ENCODE measurements around the gene SMARCA1.

SMARCA1 gene

DNA sequence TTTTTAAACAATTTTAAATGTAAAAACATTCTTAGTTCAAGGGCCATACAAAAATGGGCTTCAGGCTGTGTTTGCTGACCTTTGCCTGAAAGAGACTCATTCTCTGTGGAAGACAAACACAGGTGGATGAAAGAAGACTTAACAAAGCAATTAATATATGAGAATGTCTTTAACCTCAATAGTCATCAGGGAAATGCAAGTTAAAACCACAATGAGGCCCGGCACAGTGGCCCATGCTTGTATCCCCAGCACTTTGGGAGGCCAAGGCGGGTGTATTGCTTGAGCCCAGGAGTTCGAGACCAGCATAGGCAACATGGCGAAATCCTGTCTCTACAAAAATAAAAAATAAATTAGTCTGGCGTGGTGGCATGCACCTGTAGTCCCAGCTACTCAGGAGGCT, 7.1 kb upstream of the SMARCA1 start:
- no peak for DNase-seq

DNA sequence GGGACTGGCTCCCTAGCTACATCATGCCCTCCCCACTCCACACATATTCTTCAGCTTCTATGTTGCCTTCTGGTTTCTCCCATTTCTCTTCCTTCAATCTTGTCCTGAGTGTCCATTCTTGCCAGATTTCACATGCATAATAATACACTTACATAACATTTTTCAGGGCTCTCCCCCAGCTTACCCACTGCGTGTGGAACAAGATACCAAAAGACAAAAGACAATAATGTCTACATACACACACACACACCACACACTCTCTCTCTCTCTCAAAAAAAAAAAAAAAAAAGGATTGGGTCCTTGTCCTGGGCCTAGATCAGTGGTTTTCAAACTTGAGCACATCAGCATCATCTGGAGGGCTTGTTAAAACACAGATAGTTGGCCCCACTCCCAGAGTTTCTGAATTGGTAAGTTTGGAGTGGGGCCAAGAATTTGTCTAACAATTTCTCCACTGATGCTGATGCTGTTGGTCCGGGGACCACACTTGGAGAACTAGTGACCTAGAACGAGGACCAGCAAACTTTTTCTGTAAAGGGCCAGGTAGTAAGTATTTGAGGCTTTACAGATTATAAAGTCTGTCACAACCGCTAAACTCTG, 6.5 kb upstream of the SMARCA1 start:
- DNase-seq: no peak

DNA sequence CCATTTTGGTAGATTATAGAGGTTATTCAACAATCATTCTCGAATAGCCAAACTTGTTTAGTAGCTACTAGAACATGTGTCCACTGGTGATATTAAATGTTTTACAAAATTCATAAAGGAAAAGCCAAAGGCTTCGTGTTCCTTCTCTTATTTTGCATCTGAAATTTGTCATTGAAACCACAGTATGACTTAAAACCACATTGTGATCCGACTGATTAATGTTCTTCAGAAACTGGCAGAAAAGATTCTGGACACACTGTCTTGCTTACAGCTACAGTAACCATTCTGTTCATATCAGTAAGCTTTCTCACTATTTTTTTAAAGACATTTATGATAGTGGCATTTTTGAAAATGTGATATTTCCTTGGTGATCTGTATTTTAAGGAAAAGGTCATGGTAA, 2.6 kb upstream of the SMARCA1 start:
- no peak for DNase-seq

DNA sequence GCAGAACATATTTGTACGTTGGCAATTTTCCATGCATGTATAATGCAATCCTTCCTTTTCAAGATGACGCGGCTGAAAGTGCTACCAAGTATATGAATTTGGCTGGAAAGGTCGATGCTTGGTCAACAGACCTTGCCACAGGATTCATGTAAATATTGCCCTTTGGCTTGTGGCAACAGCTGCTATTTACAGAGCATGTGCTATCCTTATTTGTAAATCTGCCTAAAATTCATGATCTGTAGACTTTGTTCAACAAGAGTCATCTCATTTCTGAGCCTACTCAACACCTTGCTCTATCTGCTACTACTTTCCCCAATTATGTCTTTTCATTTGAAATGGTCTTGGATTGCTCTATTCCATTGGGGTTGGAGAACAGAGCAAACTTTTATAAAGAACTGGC, 1.9 kb upstream of the SMARCA1 start:
- DNase-seq: peak; percentile 72

DNA sequence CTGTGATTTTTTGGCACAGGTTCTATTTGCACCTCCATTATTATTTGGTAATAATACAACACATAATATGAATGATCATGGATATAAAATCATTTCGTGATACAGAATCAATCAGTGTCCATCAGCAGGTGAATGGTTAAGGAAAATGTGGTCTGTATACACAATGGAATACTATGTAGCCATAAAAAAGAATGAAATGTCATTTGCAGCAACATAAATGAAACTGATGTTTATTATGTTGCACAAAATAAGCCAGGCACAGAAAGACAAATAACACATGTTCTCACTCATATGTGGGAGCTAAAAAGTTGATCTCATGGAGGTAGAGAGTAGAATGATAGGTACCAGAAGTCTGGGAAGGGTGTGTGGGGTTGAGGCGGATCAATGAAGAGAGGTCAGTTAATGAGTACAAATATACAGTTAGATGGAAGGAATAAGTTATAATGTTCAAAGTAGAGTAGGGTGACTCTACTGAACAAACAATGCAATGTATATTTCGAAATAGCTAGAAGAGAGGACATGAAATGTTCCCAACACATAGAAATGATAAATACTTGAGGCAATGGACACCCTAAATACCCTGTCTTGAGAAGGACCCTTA, 1.1 kb upstream of the SMARCA1 start:
- no peak for DNase-seq

DNA sequence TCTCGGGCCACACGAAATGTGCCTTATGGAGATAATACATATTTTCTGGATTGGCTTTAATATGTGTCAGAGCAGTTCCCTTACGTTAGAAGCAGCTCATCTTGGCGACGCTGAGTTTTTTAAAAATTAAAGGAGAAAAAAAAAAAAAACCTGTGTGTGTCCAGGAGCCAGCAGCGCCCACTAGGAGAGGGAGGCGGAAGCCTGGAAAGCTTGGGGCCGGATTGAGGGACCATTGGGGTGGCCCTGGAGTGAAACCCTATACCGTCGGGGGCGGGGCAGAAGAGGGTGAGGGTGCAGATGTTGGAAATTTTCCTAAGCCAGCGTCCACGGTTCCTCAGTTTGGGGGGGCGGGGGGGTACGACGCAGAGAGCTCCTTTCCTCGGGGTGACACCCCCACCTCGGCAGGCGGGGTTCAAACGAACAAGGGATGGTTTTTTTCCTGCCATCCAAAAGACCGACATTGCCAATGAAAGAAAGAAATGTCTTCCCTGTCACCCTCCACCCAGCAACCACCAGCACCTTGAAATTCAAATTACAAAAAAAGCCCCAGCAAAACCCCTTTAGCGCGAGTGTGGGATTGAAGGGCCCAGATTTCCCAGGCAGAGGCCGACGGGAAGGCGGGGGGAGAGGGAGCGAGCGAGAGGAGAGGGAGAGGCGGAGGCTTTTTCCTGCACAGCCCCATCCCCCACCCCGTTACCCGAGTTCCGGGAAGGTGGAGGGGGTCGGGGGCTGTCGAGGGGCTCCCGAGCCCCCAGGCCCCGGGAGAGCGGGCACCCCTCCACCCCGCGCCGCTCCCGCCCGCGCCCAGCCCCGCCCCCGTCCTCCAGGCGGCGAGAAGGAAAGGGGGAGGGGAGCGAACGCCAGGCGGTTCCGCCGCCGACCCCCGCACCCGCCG, 859 bp downstream of the SMARCA1 start:
- peak; percentile 73 for DNase-seq

DNA sequence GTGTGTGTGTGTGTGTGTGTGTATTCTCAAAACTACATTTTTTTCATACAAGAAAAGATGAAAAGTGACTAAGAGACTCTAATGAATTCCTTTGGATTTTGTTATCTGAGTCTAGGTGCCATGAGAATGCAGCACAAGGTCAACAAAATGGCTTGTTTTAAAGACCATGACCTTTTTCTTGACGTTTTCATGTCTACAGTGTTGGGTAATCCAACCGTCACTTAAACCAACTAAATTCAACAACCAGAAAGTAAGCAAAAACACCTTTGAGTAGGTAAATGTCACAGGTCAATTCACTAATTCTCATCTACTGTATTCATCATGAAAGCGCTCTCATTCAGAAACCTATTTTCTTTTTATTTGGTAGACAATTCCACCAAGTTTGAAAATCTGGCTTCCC, 3.1 kb downstream of the SMARCA1 start:
- no peak for DNase-seq

DNA sequence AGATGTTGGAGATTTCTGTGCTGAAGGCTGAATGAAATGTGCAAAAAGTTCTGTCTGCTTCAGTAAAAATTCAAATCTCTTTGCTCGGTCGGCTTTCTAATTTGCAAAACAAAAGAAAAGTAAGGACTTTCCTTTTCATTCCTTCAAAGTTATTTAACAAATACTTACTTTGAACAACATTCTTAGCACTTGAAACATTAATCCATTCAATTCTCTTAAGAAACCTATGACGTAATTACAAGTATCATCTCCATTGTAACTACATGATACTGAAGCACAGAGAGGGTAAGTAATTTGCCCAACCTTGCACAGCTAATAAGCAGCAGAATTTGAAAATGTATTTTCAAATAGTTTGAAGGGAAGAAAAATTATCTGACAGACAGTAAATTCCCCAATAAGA, 6.9 kb downstream of the SMARCA1 start:
- no peak for DNase-seq

DNA sequence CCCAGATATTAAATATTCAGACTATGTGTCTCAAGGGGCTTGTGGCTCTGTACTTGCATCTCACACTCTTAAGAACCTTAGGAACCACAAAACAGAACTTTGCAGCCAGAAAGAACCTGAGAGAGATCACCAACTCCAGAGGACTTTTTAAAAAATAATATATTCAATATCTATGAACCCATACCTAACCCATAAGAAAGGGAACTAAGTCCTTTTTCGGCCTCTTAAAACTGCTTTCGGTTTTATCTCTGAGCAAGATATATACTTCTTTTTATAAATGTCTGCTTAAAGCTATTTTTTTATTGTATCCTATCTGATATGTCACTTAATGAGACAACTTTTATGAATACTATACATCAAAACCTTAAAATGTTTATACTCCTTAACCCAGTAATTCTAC, 10.9 kb downstream of the SMARCA1 start:
- no peak for DNase-seq

DNA sequence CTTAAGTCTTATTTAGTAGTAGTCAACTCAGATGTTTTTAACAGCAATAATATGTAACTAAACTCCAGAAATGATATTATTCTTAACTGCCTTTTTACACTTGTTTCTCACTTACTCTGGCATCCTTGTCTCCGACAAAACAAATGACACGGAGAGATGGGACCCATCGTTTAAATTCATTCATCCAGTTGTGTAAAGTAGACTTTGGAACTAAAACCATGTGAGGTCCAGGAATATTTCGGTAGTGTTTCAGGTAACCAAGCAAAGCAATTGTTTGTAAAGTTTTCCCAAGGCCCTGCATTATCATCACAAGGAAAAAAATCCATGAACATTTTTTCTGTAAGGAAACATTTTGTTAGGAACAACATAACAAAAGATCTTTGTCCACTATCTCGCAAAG, 11.6 kb downstream of the SMARCA1 start:
- no peak for DNase-seq

DNA sequence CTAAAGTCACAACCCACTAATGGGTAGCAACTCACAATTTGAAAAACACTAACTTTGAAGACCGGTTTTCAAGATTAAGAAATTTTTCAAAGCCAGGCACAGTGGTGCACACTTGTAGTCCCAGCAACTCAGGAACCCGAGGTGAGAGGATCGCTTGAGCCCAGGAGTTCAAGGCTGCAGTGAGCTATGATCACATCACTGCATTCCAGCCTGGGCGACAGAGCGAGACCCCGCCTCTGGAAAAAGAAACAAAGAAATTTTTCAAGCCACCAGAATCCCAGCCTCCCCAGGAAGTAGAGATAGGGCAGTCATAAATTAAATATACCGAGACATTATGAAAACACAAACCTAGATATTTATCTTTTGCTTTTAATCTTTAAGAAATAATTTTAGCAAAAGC, 13.0 kb downstream of the SMARCA1 start:
- no peak for DNase-seq

DNA sequence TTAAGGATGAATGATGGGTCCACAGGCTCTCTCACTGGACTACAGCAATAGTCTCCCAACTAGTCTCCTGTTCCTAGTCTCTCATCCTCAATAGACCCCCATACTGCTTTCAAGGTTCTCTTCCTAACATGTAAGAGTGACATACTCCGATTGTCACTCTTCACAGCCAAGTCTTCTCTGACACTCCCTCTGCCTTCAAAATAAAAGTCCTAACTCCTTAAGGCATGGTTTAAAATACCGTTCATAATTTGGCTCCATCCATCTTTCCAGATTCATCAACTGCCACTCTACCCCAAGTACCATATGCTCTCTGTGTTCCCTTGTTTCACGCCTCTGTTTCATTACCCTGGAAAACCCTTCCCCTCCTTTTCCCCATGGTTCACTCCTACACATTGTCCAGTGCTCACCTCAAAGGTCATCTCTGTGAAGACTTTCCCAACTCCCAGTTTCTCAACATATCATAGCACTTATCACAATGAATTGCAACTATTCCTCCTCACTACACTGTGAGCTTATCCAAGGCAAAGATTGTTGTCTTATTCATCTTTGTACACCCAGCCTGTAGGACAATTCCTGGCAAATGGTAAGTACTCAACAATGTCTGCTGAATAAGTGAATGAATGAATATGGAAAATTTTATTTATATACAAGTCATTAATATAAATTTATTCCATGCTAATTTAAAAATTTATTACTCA, 26.0 kb downstream of the SMARCA1 start:
- DNase-seq: no peak

DNA sequence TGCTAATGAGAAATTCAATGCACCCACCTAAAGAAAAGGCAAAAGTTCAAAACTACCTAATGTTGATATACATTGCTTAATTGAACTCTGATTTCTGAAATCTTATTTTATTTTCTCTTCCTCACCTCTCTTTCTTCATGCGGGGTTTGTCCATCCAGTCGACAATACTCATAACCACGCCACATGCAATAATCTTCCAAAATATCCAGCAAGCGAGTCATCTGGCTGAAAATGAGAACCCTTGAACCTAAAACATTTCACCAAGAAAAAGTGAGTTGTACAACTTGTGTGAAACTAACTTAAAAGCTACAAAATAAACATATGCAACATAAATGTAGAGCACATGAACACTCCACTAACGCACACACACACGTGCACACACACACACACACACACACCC, 26.7 kb downstream of the SMARCA1 start:
- DNase-seq: no peak

DNA sequence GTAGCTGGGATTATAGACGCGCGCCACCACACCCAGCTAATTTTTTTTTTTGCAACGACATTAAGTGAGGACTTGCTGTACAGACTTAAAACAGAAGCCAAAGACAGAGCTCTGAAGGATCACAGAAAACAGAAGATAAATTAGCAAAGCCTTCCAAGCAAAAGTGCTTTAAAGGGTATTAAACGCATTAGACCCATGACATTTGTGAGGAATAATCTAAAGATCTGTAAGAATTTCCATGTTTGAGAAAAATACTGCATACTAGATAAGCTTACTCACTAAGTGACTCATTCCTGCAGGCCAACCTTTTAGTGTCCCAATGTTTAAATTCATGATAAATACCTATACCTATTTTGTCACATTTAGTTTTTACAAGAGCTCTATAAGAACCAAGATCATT, 27.4 kb downstream of the SMARCA1 start:
- no peak for DNase-seq

DNA sequence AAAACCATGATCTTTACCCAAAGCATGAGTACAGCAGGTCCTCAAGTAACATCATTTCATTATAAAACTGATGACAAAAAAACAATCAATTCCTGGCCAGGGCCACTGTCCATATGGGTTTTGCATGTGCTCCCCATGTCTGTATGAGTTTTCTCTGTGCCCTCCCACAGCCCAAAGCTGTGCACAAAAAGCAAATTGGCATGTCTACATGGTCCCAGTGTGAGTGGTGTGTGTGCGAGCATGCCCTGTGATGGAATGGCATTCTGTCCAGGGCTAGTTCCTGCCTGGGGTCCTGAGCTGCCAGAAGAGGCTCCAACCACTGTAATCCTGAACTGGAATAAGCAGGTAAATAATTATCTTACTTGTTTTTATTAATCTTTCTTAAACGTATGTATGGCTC, 28.4 kb downstream of the SMARCA1 start:
- DNase-seq: no peak

DNA sequence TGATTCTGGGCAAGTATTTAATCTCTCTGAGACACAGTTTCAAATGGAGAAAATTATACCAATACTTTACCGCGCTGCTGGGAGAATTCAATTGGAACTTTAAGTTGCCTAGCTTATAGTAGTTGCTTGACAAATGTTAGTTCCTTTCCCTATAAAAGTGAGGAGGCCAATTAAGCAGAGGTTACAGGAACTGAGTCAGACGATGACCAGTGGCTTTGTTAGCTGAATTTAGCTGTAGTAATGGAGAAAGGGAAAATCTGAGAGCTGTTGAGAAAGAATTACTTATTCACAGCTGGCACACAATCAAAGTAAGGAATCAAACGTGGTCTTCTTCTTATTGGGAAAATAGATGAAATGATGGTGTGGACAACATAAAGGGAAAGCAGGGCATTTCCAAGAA, 29.6 kb downstream of the SMARCA1 start:
- DNase-seq: no peak

DNA sequence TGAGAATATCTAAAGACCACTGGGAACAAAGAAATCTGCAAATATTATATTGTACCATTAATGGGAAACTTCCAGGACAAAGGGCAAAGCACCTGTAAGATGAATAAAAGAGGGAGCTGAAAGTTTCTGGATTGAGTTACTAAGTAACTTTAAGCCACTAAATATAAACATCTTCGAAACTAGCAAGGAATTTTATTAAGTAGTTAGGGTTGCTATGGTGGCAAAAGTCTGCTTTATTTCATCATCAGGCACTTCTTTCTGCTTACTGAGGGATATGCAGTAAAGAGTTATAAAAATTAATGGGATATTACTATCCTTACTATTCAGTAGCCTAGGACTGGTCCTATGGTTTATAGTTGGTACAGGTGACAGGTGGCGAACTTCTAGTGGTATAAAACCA, 33.0 kb downstream of the SMARCA1 start:
- DNase-seq: no peak

DNA sequence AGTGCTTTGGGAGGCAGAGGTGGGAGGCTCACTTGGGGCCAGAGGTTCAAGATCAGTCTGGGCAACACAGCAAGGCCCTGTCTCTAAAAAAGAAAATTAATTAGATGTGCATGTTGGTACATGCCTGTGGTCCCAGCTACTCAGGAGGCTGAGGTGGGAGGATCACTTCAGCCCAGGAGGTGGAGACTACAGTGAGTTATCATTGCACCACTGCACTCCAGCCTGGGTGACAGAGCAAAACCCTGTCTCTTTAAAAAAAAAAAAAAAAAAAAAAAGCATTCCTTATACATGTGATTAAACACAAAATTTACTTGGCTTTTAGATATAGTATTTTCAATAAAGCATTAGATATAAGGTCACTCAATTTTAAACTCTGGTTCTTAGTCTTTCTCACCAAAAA, 34.9 kb downstream of the SMARCA1 start:
- DNase-seq: no peak

DNA sequence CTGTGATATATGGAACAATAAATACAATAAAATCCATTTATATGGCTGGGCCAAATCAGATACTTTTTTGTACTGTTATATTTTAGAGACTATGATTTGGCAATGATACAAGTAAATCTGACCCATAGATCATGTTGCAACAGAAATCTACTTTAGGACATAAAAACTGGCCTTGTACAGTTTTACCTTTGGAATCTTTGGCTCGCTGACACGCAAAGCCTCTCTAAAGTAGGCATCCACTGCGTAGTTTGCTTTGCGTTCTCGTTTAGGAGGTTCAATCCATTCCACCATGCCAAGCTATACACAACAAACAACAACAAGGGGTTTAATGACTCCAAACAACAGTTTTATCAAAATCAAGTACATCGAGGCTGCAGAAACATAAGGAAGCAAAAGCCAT, 42.4 kb downstream of the SMARCA1 start:
- no peak for DNase-seq

DNA sequence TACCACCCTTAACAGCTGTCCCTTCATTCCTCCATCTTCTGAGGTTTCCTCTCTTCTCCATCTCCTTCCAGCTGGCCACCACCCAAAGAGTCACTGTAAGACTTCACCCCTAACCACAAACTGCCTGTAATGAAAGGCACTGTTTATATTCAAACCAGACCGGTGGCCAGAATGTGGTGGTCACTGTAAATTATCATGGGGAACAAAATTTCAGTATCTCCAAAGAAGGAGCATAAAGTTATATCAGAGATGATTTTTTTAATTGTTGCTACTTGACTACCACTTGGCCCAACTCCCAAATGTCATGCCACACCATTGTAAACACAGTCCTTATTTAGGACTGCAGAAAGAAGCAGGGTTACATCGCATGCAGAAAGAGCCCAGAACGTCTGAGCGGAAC, 44.8 kb downstream of the SMARCA1 start:
- no peak for DNase-seq

DNA sequence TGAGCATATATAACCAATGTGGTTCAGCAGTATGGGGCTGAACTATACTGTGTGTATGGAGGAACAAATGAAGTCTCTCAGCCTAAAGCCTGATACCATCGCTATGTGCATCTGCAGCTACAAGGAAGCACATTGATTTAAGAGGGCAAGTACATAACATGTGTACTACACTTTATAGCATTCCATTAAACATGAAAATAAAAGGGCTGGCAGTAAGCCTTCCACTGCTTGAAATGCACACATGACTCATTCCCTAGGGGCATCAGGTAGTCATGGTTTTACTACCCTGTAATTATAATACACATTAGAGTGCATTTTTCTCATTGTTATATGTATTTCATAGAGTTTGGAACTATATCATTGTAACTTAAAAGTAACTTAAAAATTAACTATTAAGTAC, 51.2 kb downstream of the SMARCA1 start:
- DNase-seq: no peak

DNA sequence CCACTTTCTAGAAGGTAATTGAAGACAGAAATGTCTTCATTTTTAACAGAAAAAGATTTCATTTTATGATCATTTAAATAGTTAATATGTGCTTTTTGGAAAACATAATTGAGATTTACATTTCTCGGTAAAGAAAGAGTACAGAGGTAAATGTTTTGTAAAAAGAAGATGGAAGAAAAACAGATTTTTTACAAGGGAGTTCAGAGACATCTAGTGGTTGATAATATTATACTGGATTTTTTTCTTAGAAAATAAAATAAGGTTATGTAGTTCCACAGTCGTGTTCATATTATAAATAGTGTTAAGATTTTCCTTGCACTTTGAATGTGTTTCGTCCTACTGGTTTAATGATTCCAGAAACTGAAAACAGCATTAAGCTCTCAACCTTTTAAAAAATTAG, 60.6 kb downstream of the SMARCA1 start:
- DNase-seq: peak; percentile 7

DNA sequence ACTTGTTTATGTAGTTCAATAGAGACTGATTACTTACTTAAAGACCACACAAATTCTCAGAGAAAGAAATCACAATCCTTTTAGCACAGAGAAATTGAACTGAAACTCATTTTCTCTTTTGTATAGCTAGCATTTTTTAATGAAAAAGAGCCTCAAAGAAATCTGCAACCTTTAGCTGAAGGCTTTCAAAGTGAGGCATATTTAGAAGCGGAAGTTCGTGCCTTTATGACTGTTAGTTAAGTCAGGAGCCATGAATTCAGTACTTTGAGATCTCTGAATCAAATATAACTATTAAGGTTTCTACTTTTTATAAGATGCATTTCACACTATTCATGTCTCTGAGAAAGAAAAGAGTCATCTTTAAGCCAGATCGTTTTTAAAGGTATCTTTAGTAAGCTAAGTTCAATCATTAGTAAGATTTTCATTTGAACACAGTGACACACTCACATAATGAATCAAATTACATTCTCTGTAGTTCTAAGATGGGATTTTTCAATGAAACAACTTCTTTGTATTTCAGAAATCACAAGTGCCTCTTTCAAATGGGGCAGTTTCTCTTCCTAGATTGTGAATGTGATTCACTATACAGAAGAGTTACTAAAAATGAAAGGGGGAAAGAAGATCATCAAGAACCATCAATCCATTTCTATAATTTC, 61.4 kb downstream of the SMARCA1 start:
- DNase-seq: no peak

Measured in DMS53 (cell line).